Kidney epithelial cell (primary cell): ENCODE measurements around the gene GLB1L3. TPM values are rescaled to one million over a fixed set of nuclear protein-coding genes. Genes with fewer than 3 reads are reported as not detected.

Experiments used
- DNase-seq: peaks from one replicate; pipeline ENCODE4 v3.0.0-alpha.2; 2010; ENCODE audit warnings: low read depth
- H3K27me3 ChIP-seq: 2 replicates; pipeline ENCODE4 v1.6.0; 2011; ENCODE audit warnings: low read length; ENCODE audit not compliant: control insufficient read depth, insufficient read depth
- H3K36me3 ChIP-seq: 2 replicates; pipeline ENCODE4 v1.5.1; 2011; ENCODE audit warnings: low read length; ENCODE audit not compliant: control insufficient read depth, insufficient read depth
- H3K4me3 ChIP-seq: 2 replicates; pipeline ENCODE4 v1.5.1; 2011; ENCODE audit warnings: low read depth, mild to moderate bottlenecking, control low read depth, low read length
- total RNA-seq: library from RNA; depleted of rRNA; stranded (reverse); fragments of >200 nt; gene quantifications from 2 replicates; pipeline ENCODE4 v1.2.3, GENCODE V29; 2015
- TF ChIP-seq, protein P1 (sequence below): IDR thresholded peaks from 2 replicates; pipeline ENCODE4 v1.5.1; 2011; ENCODE audit warnings: mild to moderate bottlenecking, moderate library complexity, low read length, control low read depth, inconsistent platforms; ENCODE audit not compliant: insufficient read depth, poor library complexity, severe bottlenecking

The GLB1L3 gene
- total RNA-seq, 1 donor from 2014 or later = 0.75 TPM

DNA sequence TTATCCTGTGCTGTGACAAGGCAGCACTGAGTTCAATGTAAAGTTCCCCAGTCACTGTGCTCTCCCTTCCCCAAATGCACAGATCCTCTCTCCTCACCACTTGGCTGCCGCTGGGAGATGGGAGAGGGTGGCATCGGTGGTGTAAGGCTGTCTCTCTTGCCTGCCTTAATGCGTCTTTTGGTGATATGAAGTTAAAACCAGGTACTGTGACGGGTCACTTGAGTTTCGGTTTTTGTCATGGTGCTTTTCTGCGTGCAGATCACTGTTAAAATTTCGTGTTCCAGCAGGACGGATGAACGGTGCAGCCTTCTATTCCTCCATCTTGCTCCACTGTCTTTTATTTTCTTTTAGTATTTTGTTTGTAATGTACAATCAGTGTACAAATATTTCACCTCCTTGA lies 74.2 kb downstream of the GLB1L3 start:
- Histone ChIP-seq H3K4me3 (no peak overlapping the region), H3K36me3 (no peaks in the 10 kb centered on the region), H3K27me3 (no peaks in the 10 kb centered on the region)
- TF ChIP-seq, protein P1, sequence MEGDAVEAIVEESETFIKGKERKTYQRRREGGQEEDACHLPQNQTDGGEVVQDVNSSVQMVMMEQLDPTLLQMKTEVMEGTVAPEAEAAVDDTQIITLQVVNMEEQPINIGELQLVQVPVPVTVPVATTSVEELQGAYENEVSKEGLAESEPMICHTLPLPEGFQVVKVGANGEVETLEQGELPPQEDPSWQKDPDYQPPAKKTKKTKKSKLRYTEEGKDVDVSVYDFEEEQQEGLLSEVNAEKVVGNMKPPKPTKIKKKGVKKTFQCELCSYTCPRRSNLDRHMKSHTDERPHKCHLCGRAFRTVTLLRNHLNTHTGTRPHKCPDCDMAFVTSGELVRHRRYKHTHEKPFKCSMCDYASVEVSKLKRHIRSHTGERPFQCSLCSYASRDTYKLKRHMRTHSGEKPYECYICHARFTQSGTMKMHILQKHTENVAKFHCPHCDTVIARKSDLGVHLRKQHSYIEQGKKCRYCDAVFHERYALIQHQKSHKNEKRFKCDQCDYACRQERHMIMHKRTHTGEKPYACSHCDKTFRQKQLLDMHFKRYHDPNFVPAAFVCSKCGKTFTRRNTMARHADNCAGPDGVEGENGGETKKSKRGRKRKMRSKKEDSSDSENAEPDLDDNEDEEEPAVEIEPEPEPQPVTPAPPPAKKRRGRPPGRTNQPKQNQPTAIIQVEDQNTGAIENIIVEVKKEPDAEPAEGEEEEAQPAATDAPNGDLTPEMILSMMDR = no peak
- no peak for DNase-seq

DNA sequence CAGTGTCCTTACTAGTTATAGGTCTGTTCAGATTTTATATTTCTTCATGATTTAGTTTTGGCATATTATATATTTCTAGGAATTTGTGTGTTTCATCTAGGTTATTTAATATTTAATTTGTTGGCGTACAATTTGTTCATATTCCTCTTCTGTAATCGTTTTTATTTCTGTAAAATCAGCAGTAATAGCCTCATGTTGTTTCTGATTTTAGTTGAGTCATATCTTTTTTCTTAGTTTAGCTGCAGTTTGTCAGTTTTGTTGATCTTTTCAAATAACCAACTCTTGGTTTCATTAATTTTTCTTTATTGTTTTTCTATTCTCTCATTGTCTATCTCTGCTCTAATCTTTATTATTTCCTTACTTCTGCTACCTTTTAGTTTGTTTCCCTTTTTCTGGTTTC lies 75.9 kb downstream of the GLB1L3 start:
- TF ChIP-seq, protein P1 = no peak
- Histone ChIP-seq H3K36me3 (no peaks in the 10 kb centered on the region), H3K27me3 (no peaks in the 10 kb centered on the region), H3K4me3 (no peak overlapping the region)
- DNase-seq = no peak

DNA sequence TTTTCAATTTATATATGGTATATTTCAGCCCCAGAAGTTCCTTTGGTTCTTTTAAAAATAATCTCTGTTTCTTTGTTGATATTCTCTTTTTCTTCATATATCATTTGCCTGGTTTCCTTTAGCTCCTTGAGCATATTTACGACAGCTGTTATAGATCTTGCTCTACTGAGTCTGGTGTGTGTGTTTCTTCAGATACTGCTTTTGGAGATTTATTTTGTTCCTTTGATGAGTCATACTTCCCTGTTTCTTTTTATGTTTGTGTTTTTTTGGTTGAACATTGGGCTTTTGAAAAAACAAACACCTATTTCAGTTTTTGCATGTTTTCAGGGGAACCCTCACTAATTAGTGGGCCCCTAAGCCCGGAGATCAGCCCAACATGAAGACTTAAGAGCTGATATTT lies 79.0 kb downstream of the GLB1L3 start:
- TF ChIP-seq, protein P1 = no peak
- no peak for DNase-seq
- no peaks in the 10 kb centered on the region for H3K27me3 ChIP-seq
- no peaks in the 10 kb centered on the region for H3K36me3 ChIP-seq
- no peak overlapping the region for H3K4me3 ChIP-seq

DNA sequence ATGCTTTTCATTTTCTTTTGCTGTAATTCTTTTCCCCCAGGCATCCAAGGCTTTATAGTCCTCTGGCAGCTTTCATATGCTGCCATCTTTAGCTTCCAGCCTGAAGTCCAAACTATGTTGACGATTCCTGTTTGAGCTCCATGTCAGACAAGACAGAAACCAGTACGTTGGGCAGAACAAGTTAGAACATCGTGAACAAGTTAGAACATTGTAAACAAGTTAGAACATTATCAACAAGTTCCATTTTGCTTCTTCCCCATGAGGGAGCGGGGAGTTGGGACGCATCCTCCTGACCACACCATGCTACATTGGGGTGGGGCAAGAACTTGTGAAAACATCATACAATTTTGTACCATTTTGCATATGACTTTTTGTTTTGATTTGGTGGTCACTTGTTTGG lies 79.5 kb downstream of the GLB1L3 start:
- H3K27me3 ChIP-seq = no peaks in the 10 kb centered on the region
- DNase-seq = no peak
- no peak overlapping the region for H3K4me3 ChIP-seq
- H3K36me3 ChIP-seq = no peaks in the 10 kb centered on the region
- TF ChIP-seq, protein P1 = no peak

DNA sequence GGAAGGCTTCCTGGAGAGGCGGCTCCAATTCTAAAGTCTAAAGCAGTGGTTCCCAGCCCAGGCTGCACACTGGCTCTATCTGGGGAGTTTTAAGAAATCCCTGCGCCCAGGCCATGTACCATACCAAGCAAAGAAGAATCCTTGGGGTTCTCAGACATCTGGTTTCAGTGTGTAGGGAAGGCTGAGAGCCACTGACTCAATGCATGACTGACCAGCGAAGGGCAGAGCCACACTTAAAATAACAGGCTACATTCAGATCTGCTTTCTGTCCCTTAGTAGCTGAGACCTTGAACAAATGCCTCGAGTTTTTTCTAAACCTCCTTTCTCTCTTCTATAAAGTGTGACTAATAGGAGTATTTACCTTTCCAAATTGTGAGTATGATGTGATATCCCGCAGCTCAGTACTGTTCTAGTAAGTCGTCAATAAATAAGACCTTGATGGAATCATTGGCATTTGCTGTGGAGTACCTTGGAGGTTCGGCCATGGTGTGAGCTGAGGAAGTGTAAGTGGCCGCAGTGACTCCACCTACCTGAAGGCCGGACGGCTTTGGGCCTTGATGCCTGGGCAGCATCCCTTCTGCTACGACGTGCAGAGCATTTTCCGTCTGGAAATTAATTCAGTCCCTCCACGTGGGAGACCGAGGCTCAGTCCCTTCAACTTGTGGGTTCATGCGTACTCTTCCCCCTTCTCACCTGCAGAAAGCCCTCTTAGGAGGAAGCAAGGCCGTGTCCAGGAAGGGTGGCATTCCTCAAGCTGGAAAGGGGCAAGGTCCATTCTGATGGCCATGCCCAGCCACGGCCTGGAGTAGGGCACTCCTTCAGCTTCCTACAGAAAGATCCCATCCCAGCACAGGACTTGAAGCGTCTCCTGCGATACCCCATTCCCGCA lies 80.7 kb downstream of the GLB1L3 start:
- Histone ChIP-seq H3K4me3 (no peak overlapping the region), H3K36me3 (no peaks in the 10 kb centered on the region), H3K27me3 (no peaks in the 10 kb centered on the region)
- TF ChIP-seq, protein P1 = no peak
- no peak for DNase-seq

DNA sequence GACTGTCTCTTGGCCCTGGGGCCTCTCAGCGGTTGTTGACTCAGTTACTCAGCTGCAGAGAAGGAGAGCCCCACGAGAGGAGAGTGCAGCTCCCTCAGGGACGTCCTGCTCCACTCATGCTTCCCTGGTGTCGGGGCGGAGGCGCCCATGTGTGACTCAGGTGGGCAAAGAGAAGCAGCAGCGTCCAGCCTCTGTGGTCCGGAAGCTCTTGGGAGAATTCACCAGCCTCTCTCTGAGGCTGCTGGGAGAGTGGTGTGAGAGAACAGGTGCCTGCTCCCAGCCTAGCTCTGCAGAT lies 81.3 kb downstream of the GLB1L3 start:
- TF ChIP-seq, protein P1 = no peak
- Histone ChIP-seq H3K27me3 (no peaks in the 10 kb centered on the region), H3K4me3 (no peak overlapping the region), H3K36me3 (no peaks in the 10 kb centered on the region)
- DNase-seq = no peak
